ENCODE data around the gene COL26A1.
"Not testable (repeated sequence)": the region's sequence is repeated elsewhere in the genome, so short reads cannot be mapped to it uniquely, and the experiment has no call there.

Gene COL26A1

GRCh38 chr7:101553771-101554445 is 191.2 kb downstream of the COL26A1 start:
- no peak for DNase-seq (ENCODE audit: low spot score)

GRCh38 chr7:101554584-101555268 is 192.1 kb downstream of the COL26A1 start:
- DNase-seq (ENCODE audit: low spot score), result no peak

GRCh38 chr7:101555269-101555920 is 192.7 kb downstream of the COL26A1 start:
- DNase-seq (ENCODE audit: low spot score), result no peak

- DNase-seq (ENCODE audit: low spot score), result no peak
Observed at GRCh38 chr7:101555921-101556275, 193.2 kb downstream of the COL26A1 start.

GRCh38 chr7:101556453-101556968 is 193.8 kb downstream of the COL26A1 start:
- no peak for DNase-seq (ENCODE audit: low spot score)

GRCh38 chr7:101557421-101557820 is 194.7 kb downstream of the COL26A1 start:
- no peak for DNase-seq (ENCODE audit: low spot score)

GRCh38 chr7:101557978-101558741 is 195.5 kb downstream of the COL26A1 start:
- no peak for DNase-seq (ENCODE audit: low spot score)

GRCh38 chr7:101558742-101559325 is 196.2 kb downstream of the COL26A1 start:
- no peak for DNase-seq (ENCODE audit: low spot score)

GRCh38 chr7:101559586-101559985 is 196.9 kb downstream of the COL26A1 start:
- DNase-seq (ENCODE audit: low spot score), result no peak

GRCh38 chr7:101560021-101560420 is 197.3 kb downstream of the COL26A1 start:
- DNase-seq (ENCODE audit: low spot score), result not testable (repeated sequence)

- no peak for DNase-seq (ENCODE audit: low spot score)
Observed at GRCh38 chr7:101560856-101561255, 198.2 kb downstream of the COL26A1 start.

- DNase-seq (ENCODE audit: low spot score), result not testable (repeated sequence)
Observed at GRCh38 chr7:101561293-101561692, 198.6 kb downstream of the COL26A1 start.

- no peak for DNase-seq (ENCODE audit: low spot score)
Observed at GRCh38 chr7:101562531-101563197, 200.0 kb downstream of the COL26A1 start.

- no peak for DNase-seq (ENCODE audit: low spot score)
Observed at GRCh38 chr7:101563198-101563901, 200.7 kb downstream of the COL26A1 start.

GRCh38 chr7:101563943-101564777 is 201.5 kb downstream of the COL26A1 start:
- DNase-seq (ENCODE audit: low spot score), result no peak

GRCh38 chr7:101564778-101565211 is 202.1 kb downstream of the COL26A1 start:
- DNase-seq (ENCODE audit: low spot score), result no peak

- no peak for DNase-seq (ENCODE audit: low spot score)
Observed at GRCh38 chr7:101565601-101566209, 203.0 kb downstream of the COL26A1 start.

GRCh38 chr7:101567230-101567629 is 204.6 kb downstream of the COL26A1 start:
- no peak for DNase-seq (ENCODE audit: low spot score)

- DNase-seq (ENCODE audit: low spot score), result no peak
Observed at GRCh38 chr7:101572156-101572555, 209.5 kb downstream of the COL26A1 start.

Measured in CD4-positive, alpha-beta T cell treated with Interleukin-6 at 100 ng/mL for 8 hours (primary cell).